Measurements from ENCODE around the gene ANKRD63. TPM values are rescaled to one million over a fixed set of nuclear protein-coding genes. Genes with fewer than 3 reads are reported as not detected.

The ANKRD63 gene
- total and polyA plus RNA-seq, 2 of the 8 experiments (the other 6 are each of a cell fraction or from before 2014, with no cell fraction given): 0.18 to 0.26 TPM

DNA sequence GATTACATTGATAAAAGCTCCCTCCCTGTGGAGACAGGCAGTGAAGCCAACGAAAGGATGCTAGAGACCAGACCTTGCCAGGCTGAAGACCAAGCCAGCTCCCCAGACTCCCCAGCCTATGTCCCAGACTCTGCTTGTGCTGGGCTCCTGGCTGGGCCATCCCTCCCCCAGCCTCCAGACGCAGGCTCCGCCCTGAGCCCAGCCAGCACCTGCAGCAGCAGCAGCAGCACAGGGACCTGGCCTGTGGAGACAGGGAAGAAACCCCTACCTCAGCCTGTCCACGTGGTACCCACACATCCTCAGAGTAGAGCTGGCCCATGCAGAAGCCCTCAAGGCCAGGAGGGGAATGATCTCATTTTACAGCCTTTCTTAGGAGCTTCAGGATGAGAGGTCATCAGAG, 13.3 kb downstream of the ANKRD63 start:
- H2BK5ac ChIP-seq (ENCODE audit: low read depth, low read length): no peak overlapping the region
- no peak overlapping the region for H3K4ac ChIP-seq (replicated peaks; ENCODE audit: insufficient read length, low read depth, low read length)
- H2AK5ac ChIP-seq (ENCODE audit: low read depth, low read length): no peak overlapping the region
- no peak overlapping the region for H4K8ac ChIP-seq (ENCODE audit: extremely low read depth, insufficient read depth, low read length)
- no peaks in the 10 kb centered on the region for H3K23me2 ChIP-seq (ENCODE audit: low read depth, low read length)
- no peak overlapping the region for H4K5ac ChIP-seq (ENCODE audit: insufficient read length, low read depth, low read length)
- 78% methylated on average over 4 of the region's 4 CpGs; no CpG with 5 or more reads in 1 of the 2 experiments for WGBS, 2 experiments (ENCODE audit: extremely low coverage in 1 of 2, insufficient coverage in 1 of 2, insufficient read length in 1 of 2, insufficient replicate concordance in 2 of 2, low coverage in 1 of 2, low lambda C conversion rate in 2 of 2, missing lambda C conversion rate in 1 of 2)
- no peak overlapping the region for H3K56ac ChIP-seq (replicated peaks; ENCODE audit: insufficient read length, low read depth, low read length)
- no peaks in the 10 kb centered on the region for H3K9me3 ChIP-seq (ENCODE audit: insufficient read depth in 2 of 2, low read depth in 1 of 2, low read length in 1 of 2)
- H2BK12ac ChIP-seq (ENCODE audit: low read depth, low read length): 0 out of 2 replicates have a peak overlapping the region, but pooled peaks have one; percentile 9
- H3K4me3 ChIP-seq (ENCODE audit: extremely low read depth in 1 of 4, insufficient read depth in 2 of 4, low read depth in 3 of 4, low read length in 4 of 4): no peak overlapping the region
- H3K36me3 ChIP-seq (ENCODE audit: control insufficient read depth in 2 of 4, insufficient read depth in 4 of 4, low read length in 3 of 4): peaks cover 0 to 6% (median 0%) of the 10 kb centered on the region in 4 experiments; a peak in 2 of 8 replicates
- no peak overlapping the region for H3K23ac ChIP-seq (ENCODE audit: insufficient read length)
- H3K18ac ChIP-seq (ENCODE audit: extremely low read depth, low read length): no peak overlapping the region
- H3K14ac ChIP-seq (ENCODE audit: insufficient read length): no peak overlapping the region
- no peaks in the 10 kb centered on the region for H4K20me1 ChIP-seq (replicated peaks in 1 of 2; ENCODE audit: control insufficient read depth in 1 of 2, insufficient read depth in 2 of 2, low read length in 2 of 2)
- TF ChIP-seq RBBP5 (IDR thresholded peaks at IDR 0.05; ENCODE audit: borderline replicate concordance, low read depth, low read length) (no peak), POLR2AphosphoS5 (IDR thresholded peaks at IDR 0.05; ENCODE audit: low read depth, low read length) (no peak), YY1 (IDR thresholded peaks at IDR 0.05; ENCODE audit: low read depth, low read length) (no peak), KDM1A (IDR thresholded peaks at IDR 0.05; ENCODE audit: borderline replicate concordance, low read length) (no peak)
- no peak overlapping the region for H3K27ac ChIP-seq (ENCODE audit: low read depth, low read length)
- H3K79me1 ChIP-seq (ENCODE audit: low read depth, low read length): no peaks in the 10 kb centered on the region
- peaks cover 0 to 4% (median under 1%) of the 10 kb centered on the region in 4 experiments; a peak in 5 of 7 replicates for H3K4me1 ChIP-seq (replicated peaks in 1 of 4; ENCODE audit: control insufficient read depth in 3 of 4, insufficient read depth in 4 of 4, low read length in 3 of 4)
- FAIRE-seq: no peak
- no peak overlapping the region for H3K9ac ChIP-seq (replicated peaks in 1 of 4; ENCODE audit: extremely low read depth in 1 of 4, low read depth in 3 of 4, low read length in 3 of 4)
- no peak overlapping the region for H2BK120ac ChIP-seq (replicated peaks; ENCODE audit: low read depth, low read length)
- no peak overlapping the region for H3K4me2 ChIP-seq (ENCODE audit: insufficient read depth in 1 of 2, low read depth in 2 of 2, low read length in 2 of 2)
- no peaks in the 10 kb centered on the region for H3K27me3 ChIP-seq (replicated peaks in 1 of 4; ENCODE audit: control insufficient read depth in 3 of 4, extremely low read depth in 1 of 4, insufficient read depth in 3 of 4, low read length in 3 of 4)
- no peak overlapping the region for H2BK15ac ChIP-seq (ENCODE audit: low read length)
- H2AFZ ChIP-seq (ENCODE audit: low read length): no peak overlapping the region
- H4K91ac ChIP-seq (replicated peaks; ENCODE audit: insufficient read length, low read length): no peak overlapping the region
- POLR2A ChIA-PET (ENCODE audit: partially characterized antibody): interaction anchor here (0.8 to 1.0 kb wide), 2 partner anchors 9 to 14 kb away, joined by 4 read pairs; no protein-coding TSS in a partner anchor
- no peak overlapping the region for H2BK20ac ChIP-seq (ENCODE audit: low read length)
- CTCF ChIA-PET (ENCODE audit: partially characterized antibody): interaction anchor here (0.7 to 46.3 kb wide), 8 partner anchors 3 to 224 kb away, joined by 3 to 1340 read pairs (median 268); partner anchors contain the start of genes BMF, INAFM2, PAK6 and PLCB2
- no peaks in the 10 kb centered on the region for H3K79me2 ChIP-seq (ENCODE audit: control insufficient read depth in 1 of 2, insufficient read depth in 2 of 2, low read length in 2 of 2)
- no peak for DNase-seq (ENCODE audit: low read depth in 1 of 2, low spot score in 2 of 2)

All from H1 (cell line).